K562 (cell line): ENCODE results near the gene GAS2L2. TPM values are rescaled to one million over a fixed set of nuclear protein-coding genes. Genes with fewer than 3 reads are reported as not detected.
A peak's percentile ranks its signal among the peaks of the same experiment; 100 is the strongest.

Experiments used
- ASH1L ChIP-seq: fragments of 450-650 bp; IDR thresholded peaks from 2 replicates; pipeline ENCODE4 v1.6.1; 2018; ENCODE audit warnings: borderline replicate concordance, mild to moderate bottlenecking, low read depth; ENCODE audit not compliant: partially characterized antibody
- CREB1 ChIP-seq, 2 experiments: sonication (generic) in 1 of 2; formaldehyde crosslinking in 1 of 2; IDR thresholded peaks; 2 replicates each; pipeline versions ENCODE4 v1.6.1 to v1.8.0; 2012 to 2022; ENCODE audit warnings: inconsistent platforms in 1 of 2, mild to moderate bottlenecking in 1 of 2, missing genetic modification reagents in 1 of 2, moderate library complexity in 1 of 2
- CTCFL ChIP-seq: IDR thresholded peaks from 2 replicates; pipeline ENCODE4 v1.6.1; 2011; ENCODE audit warnings: borderline replicate concordance, low read depth, mild to moderate bottlenecking, moderate library complexity, low read length; ENCODE audit not compliant: insufficient read depth, poor library complexity, severe bottlenecking
- EHMT2 ChIP-seq: fragments of 450-650 bp; IDR thresholded peaks from 2 replicates; pipeline ENCODE4 v1.6.1; 2018; ENCODE audit warnings: antibody characterized with exemption
- FOXP1 ChIP-seq: sonication (generic); formaldehyde crosslinking; IDR thresholded peaks from 2 replicates; pipeline ENCODE4 v1.8.0; 2022; ENCODE audit warnings: mild to moderate bottlenecking, missing genetic modification reagents
- GABPA ChIP-seq: fragments of 200-800 bp; sonication (Bioruptor generic); conservative IDR thresholded peaks from 2 replicates; pipeline ENCODE4 v1.6.1; 2016; ENCODE audit warnings: low read depth, missing genetic modification characterization, missing compliant biosample characterization
- HCFC1 ChIP-seq: IDR thresholded peaks from 2 replicates; pipeline ENCODE4 v1.6.1; 2012; ENCODE audit warnings: low read depth, low read length, improper control_type of control experiment
- HMGN3 ChIP-seq: IDR thresholded peaks from 2 replicates; pipeline ENCODE4 v1.6.1; 2011; ENCODE audit warnings: borderline replicate concordance, low read depth, mild to moderate bottlenecking, mixed read lengths, low read length; ENCODE audit not compliant: insufficient read length; ENCODE audit errors: extremely low read depth
- KDM2B ChIP-seq: fragments of 250-450 bp; sonication (Bioruptor Pico); IDR thresholded peaks from 2 replicates; pipeline ENCODE4 v1.8.0; 2021; ENCODE audit warnings: mild to moderate bottlenecking, moderate library complexity
- MYNN ChIP-seq, 2 experiments: sonication (generic); formaldehyde crosslinking in 1 of 2; IDR thresholded peaks; 2 replicates each; pipeline versions ENCODE4 v1.5.0 to v1.6.1; 2016 to 2020; ENCODE audit warnings: antibody characterized with exemption in 1 of 2, missing genetic modification reagents in 1 of 2
- NR4A1 ChIP-seq, 2 experiments: fragments of 250-450 bp in 1 of 2; fragments of 450-650 bp in 1 of 2; sonication (Bioruptor Pico) in 1 of 2; IDR thresholded peaks; 2 replicates each; pipeline versions ENCODE4 v1.4.0 to v1.6.1; 2016 to 2020; ENCODE audit warnings: mild to moderate bottlenecking in 2 of 2, missing compliant biosample characterization in 1 of 2, missing genetic modification characterization in 1 of 2, moderate library complexity in 1 of 2
- SP1 ChIP-seq: sonication (generic); formaldehyde crosslinking; IDR thresholded peaks from 2 replicates; pipeline ENCODE4 v1.8.1; 2022; ENCODE audit warnings: mild to moderate bottlenecking, missing genetic modification reagents
- SPI1 ChIP-seq: IDR thresholded peaks from 2 replicates; pipeline ENCODE4 v1.6.1; 2011; ENCODE audit warnings: low read depth, low read length, control low read depth, borderline replicate concordance
- STAG1 ChIP-seq: sonication (generic); formaldehyde crosslinking; IDR thresholded peaks from 2 replicates; pipeline ENCODE4 v1.5.0; 2020; ENCODE audit warnings: missing genetic modification reagents, borderline replicate concordance
- TEAD4 ChIP-seq, 2 experiments: sonication (generic) in 1 of 2; formaldehyde crosslinking in 1 of 2; IDR thresholded peaks; 2 replicates each; pipeline versions ENCODE4 v1.6.1 to v1.8.0; 2012 to 2022; ENCODE audit warnings: borderline replicate concordance in 1 of 2, inconsistent platforms in 1 of 2, low read length in 1 of 2, mild to moderate bottlenecking in 1 of 2, missing genetic modification reagents in 1 of 2
- TFAM ChIP-seq: fragments of 250-450 bp; sonication (Bioruptor Pico); conservative IDR thresholded peaks from 2 replicates; pipeline ENCODE4 v1.5.0; 2021; ENCODE audit warnings: mild to moderate bottlenecking, moderate library complexity
- THAP12 ChIP-seq: fragments of 250-450 bp; sonication (Bioruptor Pico); IDR thresholded peaks from 2 replicates; pipeline ENCODE4 v1.9.0; 2021; ENCODE audit warnings: mild to moderate bottlenecking, inconsistent platforms
- XRCC5 ChIP-seq: fragments of 200-400 bp; formaldehyde crosslinking; IDR thresholded peaks from 2 replicates; pipeline ENCODE4 v1.6.1; 2017; ENCODE audit warnings: low read depth, mild to moderate bottlenecking, low read length
- ZFX ChIP-seq: sonication (generic); formaldehyde crosslinking; IDR thresholded peaks from 2 replicates; pipeline ENCODE4 v1.8.0; 2022; ENCODE audit warnings: mild to moderate bottlenecking, missing genetic modification reagents, moderate library complexity
- ZKSCAN1 ChIP-seq: fragments of 150-350 bp; IDR thresholded peaks from 2 replicates; pipeline ENCODE4 v1.6.1; 2016; ENCODE audit warnings: low read depth, low read length
- ZNF764 ChIP-seq: fragments of 250-450 bp; sonication (Bioruptor Pico); IDR thresholded peaks from 2 replicates; pipeline ENCODE4 v1.4.0; 2020; ENCODE audit warnings: low read depth, mild to moderate bottlenecking, moderate library complexity
- polyA plus RNA-seq, 8 experiments: library from polyadenylated mRNA; depleted of rRNA in 4 of 8; stranded (reverse) in 5 of 8; unstranded in 3 of 8; fragments of >200 nt; fragmentation: Nextera tagmentation in 2 of 8; fragmentation: Illumina TruSeq in 1 of 8; extraction: Ambion mirVana in 2 of 8; extraction: Trizol in 1 of 8; gene quantifications; 2 replicates each; pipeline versions ENCODE4 v1.2.1 to v1.2.3, GENCODE V29; 2011 to 2014; ENCODE audit warnings: inconsistent platforms in 1 of 8, missing spikeins in 1 of 8
- total RNA-seq, 7 experiments: library from RNA; depleted of rRNA in 6 of 7; stranded (reverse); fragments of >200 nt in 6 of 7; fragmentation: Illumina TruSeq in 2 of 7; extraction: Trizol in 2 of 7; gene quantifications; 2 replicates each; pipeline versions ENCODE4 v1.2.1 to v1.2.3, GENCODE V29; 2011 to 2021; ENCODE audit warnings: low replicate concordance in 1 of 7

The GAS2L2 gene
- total and polyA plus RNA-seq, 9 of the 15 experiments (the other 6 are each of a cell fraction or from before 2014, with no cell fraction given): not detected

- TF ChIP-seq FOXP1 (0 out of 2 replicates have a peak, but pooled peaks have one; percentile 31), ZNF764 (CRISPR knock-in tag) (no peak), STAG1 (CRISPR knock-in tag) (peak; percentile 76; the same call in 1 of the 2 replicates), MYNN (IDR thresholded peaks at IDR 0.05) (no peak; the same call in 1 of the 2 replicates), MYNN (CRISPR knock-in tag; IDR thresholded peaks at IDR 0.05) (no peak), ZFX (peak; percentile 49), THAP12 (CRISPR knock-in tag) (peak; percentile 55; the same call in 1 of the 2 replicates), HMGN3 (peak; percentile 66), TFAM (CRISPR knock-in tag) (no peak), XRCC5 (peak; percentile 69), ZKSCAN1 (0 out of 2 replicates have a peak, but pooled peaks have one; percentile 35), HCFC1 (0 out of 2 replicates have a peak, but pooled peaks have one; percentile 8), SPI1 (no peak), EHMT2 (no peak), KDM2B (CRISPR knock-in tag) (peak; percentile 18; the same call in 1 of the 2 replicates), NR4A1 (CRISPR knock-in tag; IDR thresholded peaks at IDR 0.05) (no peak), NR4A1 (tag; IDR thresholded peaks at IDR 0.05) (0 out of 2 replicates have a peak, but pooled peaks have one; percentile 29), ASH1L (no peak), CREB1 (IDR thresholded peaks at IDR 0.05) (0 out of 2 replicates have a peak, but pooled peaks have one; percentile 23), CREB1 (CRISPR knock-in tag; IDR thresholded peaks at IDR 0.05) (no peak), SP1 (CRISPR knock-in tag) (peak; percentile 58; the same call in 1 of the 2 replicates), TEAD4 (IDR thresholded peaks at IDR 0.05; ENCODE audit: low read length) (no peak), TEAD4 (CRISPR knock-in tag; IDR thresholded peaks at IDR 0.05; ENCODE audit: borderline replicate concordance) (no peak), CTCFL (peak; percentile 64), GABPA (tag) (0 out of 2 replicates have a peak, but pooled peaks have one; percentile 32)
Observed at GRCh38 chr17:35764123-35764991, 11.3 kb upstream of the GAS2L2 start (continued).
